MM.1S (cell line): ENCODE results near the gene SON.

ENCODE experiments used
- DNase-seq: peaks from one replicate; pipeline ENCODE4 v3.0.0-alpha.2; 2015
- H2AFZ ChIP-seq: fragments of 300-600 bp; sonication (generic); 2 replicates; pipeline ENCODE4 v1.6.0; 2016; ENCODE audit warnings: antibody characterized with exemption, low read length
- H3F3A ChIP-seq: fragments of 300-600 bp; sonication (generic); 2 replicates; pipeline ENCODE4 v1.6.1; 2016; ENCODE audit warnings: mild to moderate bottlenecking, antibody characterized with exemption, low read length, moderate library complexity, mixed read lengths; ENCODE audit not compliant: insufficient read depth
- H3K27ac ChIP-seq: fragments of 300-600 bp; sonication (generic); 2 replicates; pipeline ENCODE4 v1.5.1; 2016; ENCODE audit warnings: mild to moderate bottlenecking, low read length
- H3K27me3 ChIP-seq: fragments of 300-600 bp; sonication (generic); replicated peaks from 2 replicates; pipeline ENCODE4 v1.6.0; 2016; ENCODE audit warnings: low read length; ENCODE audit not compliant: insufficient read depth
- H3K36me3 ChIP-seq: fragments of 300-600 bp; sonication (generic); replicated peaks from 2 replicates; pipeline ENCODE4 v1.6.1; 2016; ENCODE audit warnings: mild to moderate bottlenecking, low read length, mixed read lengths; ENCODE audit not compliant: insufficient read depth
- H3K4me1 ChIP-seq: fragments of 300-600 bp; sonication (generic); 2 replicates; pipeline ENCODE4 v1.6.1; 2016; ENCODE audit warnings: low read length, mixed read lengths
- H3K4me2 ChIP-seq: fragments of 300-600 bp; sonication (generic); 2 replicates; pipeline ENCODE4 v1.6.0; 2016; ENCODE audit warnings: low read depth, low read length
- H3K4me3 ChIP-seq: fragments of 300-600 bp; sonication (generic); 2 replicates; pipeline ENCODE4 v1.5.1; 2016; ENCODE audit warnings: low read length, mixed read lengths
- H3K79me2 ChIP-seq: fragments of 300-600 bp; sonication (generic); 2 replicates; pipeline ENCODE4 v1.6.1; 2016; ENCODE audit warnings: mixed run types, low read length, mixed read lengths
- H3K9ac ChIP-seq: fragments of 300-600 bp; sonication (generic); 2 replicates; pipeline ENCODE4 v1.6.1; 2016; ENCODE audit warnings: low read length, mixed read lengths
- H3K9me2 ChIP-seq: fragments of 300-600 bp; sonication (generic); replicated peaks from 2 replicates; pipeline ENCODE4 v1.6.1; 2016; ENCODE audit warnings: mild to moderate bottlenecking, low read length, mixed read lengths; ENCODE audit not compliant: insufficient read depth
- H3K9me3 ChIP-seq: fragments of 300-600 bp; sonication (generic); replicated peaks from 2 replicates; pipeline ENCODE4 v1.6.1; 2016; ENCODE audit warnings: mild to moderate bottlenecking, low read length, mixed read lengths; ENCODE audit not compliant: insufficient read depth
- H4K20me1 ChIP-seq: fragments of 300-600 bp; sonication (generic); 2 replicates; pipeline ENCODE4 v1.6.1; 2016; ENCODE audit warnings: mild to moderate bottlenecking, low read length, moderate library complexity, mixed read lengths; ENCODE audit not compliant: insufficient read depth
- CTCF ChIP-seq: fragments of 300-600 bp; sonication (generic); IDR thresholded peaks from 2 replicates; pipeline ENCODE4 v1.5.1; 2016; ENCODE audit warnings: antibody characterized with exemption, low read length, mixed read lengths
- EZH2 ChIP-seq: fragments of 300-600 bp; sonication (generic); optimal IDR thresholded peaks from 2 replicates; pipeline ENCODE3; 2017; ENCODE audit warnings: low read depth, mild to moderate bottlenecking, antibody characterized with exemption, low read length, mixed read lengths
- EZH2phosphoT487 ChIP-seq: fragments of 300-600 bp; sonication (generic); IDR thresholded peaks from 2 replicates; pipeline ENCODE4 v1.6.1; 2018; ENCODE audit warnings: antibody characterized with exemption, low read length

SON gene

GRCh38 chr21:33544451-33545195, 1.8 kb downstream of the SON start:
- H3K4me3 ChIP-seq: peak overlapping the region; percentile 83
- peak overlapping the region; percentile 97; the same call in 1 of the 2 replicates for H3K9ac ChIP-seq
- no peak overlapping the region for H2AFZ ChIP-seq
- H3K79me2 ChIP-seq: peaks cover 87% of the 10 kb centered on the region
- no peaks in the 10 kb centered on the region for H3K9me3 ChIP-seq
- no peak for TF ChIP-seq CTCF
- no peak for TF ChIP-seq EZH2phosphoT487
- TF ChIP-seq EZH2: no peak
- H3F3A ChIP-seq: peaks cover 29% of the 10 kb centered on the region
- H3K4me1 ChIP-seq: peaks cover 21% of the 10 kb centered on the region
- H3K4me2 ChIP-seq: peak overlapping the region; percentile 90
- H3K36me3 ChIP-seq: peaks cover 14% of the 10 kb centered on the region
- peaks cover 46% of the 10 kb centered on the region for H4K20me1 ChIP-seq
- no peaks in the 10 kb centered on the region for H3K27me3 ChIP-seq
- no peak overlapping the region for H3K27ac ChIP-seq
- no peak for DNase-seq
- no peaks in the 10 kb centered on the region for H3K9me2 ChIP-seq

GRCh38 chr21:33546086-33546485, 3.2 kb downstream of the SON start:
- Histone ChIP-seq H3K9me2 (no peaks in the 10 kb centered on the region), H2AFZ (no peak overlapping the region), H3K36me3 (peaks cover 29% of the 10 kb centered on the region), H3F3A (peaks cover 23% of the 10 kb centered on the region), H3K79me2 (peaks cover 87% of the 10 kb centered on the region), H3K27ac (no peak overlapping the region), H3K27me3 (no peaks in the 10 kb centered on the region), H3K9ac (no peak overlapping the region), H3K9me3 (no peaks in the 10 kb centered on the region), H3K4me3 (no peak overlapping the region), H3K4me2 (no peak overlapping the region), H3K4me1 (peaks cover 13% of the 10 kb centered on the region; the same call in 1 of the 2 replicates), H4K20me1 (peaks cover 54% of the 10 kb centered on the region)
- TF ChIP-seq EZH2phosphoT487 (no peak), CTCF (no peak), EZH2 (no peak)
- no peak for DNase-seq

GRCh38 chr21:33549848-33550771, 7.3 kb downstream of the SON start:
- no peak for TF ChIP-seq CTCF
- TF ChIP-seq EZH2: no peak
- TF ChIP-seq EZH2phosphoT487: no peak

More at GRCh38 chr21:33549848-33550771, 7.3 kb downstream of the SON start:
- peaks cover 67% of the 10 kb centered on the region for H4K20me1 ChIP-seq
- no peaks in the 10 kb centered on the region for H3K27me3 ChIP-seq
- no peak overlapping the region for H3K27ac ChIP-seq
- H3K4me1 ChIP-seq: 0 out of 2 replicates have a peak, but pooled peaks cover 7% of the 10 kb centered on the region
- H3K36me3 ChIP-seq: peaks cover 64% of the 10 kb centered on the region
- H2AFZ ChIP-seq: no peak overlapping the region
- no peak for DNase-seq
- no peaks in the 10 kb centered on the region for H3K9me3 ChIP-seq
- peaks cover 99% of the 10 kb centered on the region for H3K79me2 ChIP-seq
- no peak overlapping the region for H3K9ac ChIP-seq
- no peaks in the 10 kb centered on the region for H3F3A ChIP-seq
- no peaks in the 10 kb centered on the region for H3K9me2 ChIP-seq
- H3K4me3 ChIP-seq: no peak overlapping the region
- no peak overlapping the region for H3K4me2 ChIP-seq
